Measurements from ENCODE around the gene MEX3D.

The MEX3D gene

DNA sequence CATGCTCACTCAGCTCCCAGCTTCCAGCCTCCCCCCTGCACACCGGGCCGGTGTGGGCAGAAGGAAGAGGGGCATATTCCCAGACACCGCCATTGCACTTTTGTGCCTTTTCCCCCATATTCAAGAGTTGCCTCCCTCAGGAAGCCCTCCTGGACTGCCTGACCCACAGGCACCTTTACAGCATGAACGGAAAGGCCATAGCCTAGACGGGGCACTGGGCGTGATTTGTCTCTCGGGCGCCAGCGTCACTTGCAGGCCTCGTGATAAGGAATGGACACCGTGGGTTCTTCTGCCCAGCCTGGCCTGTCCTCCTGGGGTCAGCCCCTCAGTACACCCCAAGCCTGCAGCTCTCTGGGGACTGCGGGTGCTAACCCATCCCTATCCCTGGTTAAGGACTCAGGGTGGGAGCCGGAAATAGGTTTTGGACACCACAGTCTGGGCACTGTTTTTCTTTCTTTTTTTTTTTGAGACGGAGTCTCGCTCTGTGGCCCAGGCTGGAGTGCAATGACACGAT lies 38.1 kb upstream of the MEX3D start:
- no peak for DNase-seq (ENCODE audit: low read depth)
- peak overlapping the region; percentile 74 for H3K4me3 ChIP-seq (ENCODE audit: low read length)
- TF ChIP-seq, protein P1, sequence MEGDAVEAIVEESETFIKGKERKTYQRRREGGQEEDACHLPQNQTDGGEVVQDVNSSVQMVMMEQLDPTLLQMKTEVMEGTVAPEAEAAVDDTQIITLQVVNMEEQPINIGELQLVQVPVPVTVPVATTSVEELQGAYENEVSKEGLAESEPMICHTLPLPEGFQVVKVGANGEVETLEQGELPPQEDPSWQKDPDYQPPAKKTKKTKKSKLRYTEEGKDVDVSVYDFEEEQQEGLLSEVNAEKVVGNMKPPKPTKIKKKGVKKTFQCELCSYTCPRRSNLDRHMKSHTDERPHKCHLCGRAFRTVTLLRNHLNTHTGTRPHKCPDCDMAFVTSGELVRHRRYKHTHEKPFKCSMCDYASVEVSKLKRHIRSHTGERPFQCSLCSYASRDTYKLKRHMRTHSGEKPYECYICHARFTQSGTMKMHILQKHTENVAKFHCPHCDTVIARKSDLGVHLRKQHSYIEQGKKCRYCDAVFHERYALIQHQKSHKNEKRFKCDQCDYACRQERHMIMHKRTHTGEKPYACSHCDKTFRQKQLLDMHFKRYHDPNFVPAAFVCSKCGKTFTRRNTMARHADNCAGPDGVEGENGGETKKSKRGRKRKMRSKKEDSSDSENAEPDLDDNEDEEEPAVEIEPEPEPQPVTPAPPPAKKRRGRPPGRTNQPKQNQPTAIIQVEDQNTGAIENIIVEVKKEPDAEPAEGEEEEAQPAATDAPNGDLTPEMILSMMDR (conservative IDR thresholded peaks at IDR 0.05; ENCODE audit: low read depth, low read length) = no peak

DNA sequence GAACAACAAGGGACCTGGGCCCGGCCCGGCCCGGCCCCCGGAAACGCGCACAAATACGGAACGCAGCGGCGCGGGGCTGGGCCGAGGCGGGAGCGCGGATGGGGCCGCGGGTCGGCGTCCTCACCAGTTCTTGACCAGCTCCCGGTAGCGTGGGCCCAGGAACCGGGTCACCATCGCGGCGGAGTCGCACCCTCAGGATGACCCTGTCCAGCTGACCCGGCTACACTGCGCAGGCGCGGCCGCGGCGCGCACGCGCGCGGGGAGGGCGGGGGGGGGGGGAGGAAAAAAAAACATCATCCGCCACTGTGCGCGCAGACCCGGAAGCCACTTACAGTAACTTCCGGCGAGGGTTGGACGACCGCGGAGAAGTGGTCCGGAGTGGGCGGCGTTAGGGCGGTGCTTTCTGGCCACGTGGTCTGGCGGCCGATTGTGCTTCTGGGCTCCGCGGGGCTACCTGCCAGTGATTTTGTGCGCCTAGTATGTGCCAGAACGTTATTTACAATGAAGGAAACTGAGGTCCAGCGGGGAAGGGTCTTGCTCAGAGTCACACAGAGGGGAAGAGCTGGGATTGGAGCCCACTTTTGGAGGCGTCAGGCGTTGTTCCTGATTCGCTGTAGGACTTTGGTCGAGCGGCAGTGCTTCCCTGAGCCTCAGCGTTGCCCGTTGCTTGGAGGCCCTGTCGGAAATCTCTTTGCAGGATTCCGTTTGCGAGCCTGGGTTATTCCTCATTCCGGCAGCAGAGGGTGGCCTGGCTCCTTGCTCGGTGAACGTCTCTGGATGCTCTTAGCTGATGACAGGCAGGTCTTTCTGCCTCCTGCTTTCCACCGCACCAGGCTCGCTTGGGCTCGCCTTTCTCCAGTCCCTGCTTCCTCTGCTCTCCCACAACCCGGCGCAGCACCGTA lies 37.4 kb upstream of the MEX3D start, which contains the start of gene UQCR11:
UQCR11 (minus strand) TSS at position 227 of the 902 bp plus-strand sequence; CDS start at position 174, 53 bp downstream.
- peak within 1 kb of the TSS; percentile 74 for H3K4me3 ChIP-seq (ENCODE audit: low read length)
- peak; percentile 91 for DNase-seq (ENCODE audit: low read depth)
- TF ChIP-seq, protein P1 (conservative IDR thresholded peaks at IDR 0.05; ENCODE audit: low read depth, low read length) = peak; percentile 66

DNA sequence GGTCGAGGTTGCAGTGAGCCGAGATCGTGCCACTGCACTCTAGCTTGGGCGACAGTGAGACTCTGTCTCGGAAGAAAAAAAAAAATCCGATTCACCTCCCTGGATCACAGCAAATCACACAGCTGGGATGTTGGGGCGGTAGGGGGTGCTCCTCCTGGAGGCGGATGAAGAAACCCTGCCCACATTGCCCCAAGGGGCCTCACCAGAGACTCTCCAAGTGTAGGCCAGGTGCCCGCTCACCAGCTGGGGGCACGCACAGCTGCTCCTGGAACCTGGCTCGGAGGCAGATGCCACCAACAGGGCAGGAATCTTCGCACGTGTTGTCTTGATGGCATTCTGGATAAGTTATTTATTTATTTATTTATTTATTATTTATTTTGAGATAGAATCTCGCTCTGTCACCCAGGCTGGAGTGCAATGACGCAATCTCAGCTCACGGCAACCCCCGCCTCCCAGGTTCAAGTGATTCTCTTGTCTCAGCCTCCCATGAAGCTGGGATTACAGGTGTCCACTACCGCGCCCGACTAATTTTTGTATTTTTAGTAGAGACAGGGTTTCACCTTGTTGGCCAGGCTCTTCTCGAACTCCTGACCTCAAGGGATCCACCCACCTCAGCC lies 34.1 kb upstream of the MEX3D start:
- TF ChIP-seq, protein P1 (conservative IDR thresholded peaks at IDR 0.05; ENCODE audit: low read depth, low read length) = no peak
- no peak for DNase-seq (ENCODE audit: low read depth)

DNA sequence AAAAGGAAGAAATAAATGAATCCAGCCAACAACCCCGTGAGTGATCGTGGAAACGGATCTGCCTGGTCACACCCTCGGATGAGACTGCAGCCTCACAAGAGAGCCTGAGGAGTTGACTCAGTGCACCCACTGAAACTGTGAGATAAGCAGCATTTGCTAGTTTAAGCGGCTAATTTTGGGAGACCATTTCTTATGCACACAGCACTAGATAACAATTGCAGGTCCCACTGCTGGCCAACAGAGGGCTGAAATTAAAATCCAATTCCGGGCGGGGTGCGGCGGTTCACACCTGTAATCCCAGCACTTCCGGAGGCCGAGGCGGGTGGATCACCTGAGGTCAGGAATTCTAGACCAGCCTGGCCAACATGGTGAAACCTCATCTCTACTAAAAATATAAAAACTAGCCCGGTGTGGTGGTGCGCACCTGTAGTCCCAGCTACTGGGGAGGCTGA lies 33.5 kb upstream of the MEX3D start:
- TF ChIP-seq, protein P1 (conservative IDR thresholded peaks at IDR 0.05; ENCODE audit: low read depth, low read length) = peak; percentile 26
- DNase-seq (ENCODE audit: low read depth) = no peak
- H3K4me3 ChIP-seq (ENCODE audit: low read length) = no peak overlapping the region

More for the DNA sequence above, 34.1 kb upstream of the MEX3D start:
- no peak overlapping the region for H3K4me3 ChIP-seq (ENCODE audit: low read length)

DNA sequence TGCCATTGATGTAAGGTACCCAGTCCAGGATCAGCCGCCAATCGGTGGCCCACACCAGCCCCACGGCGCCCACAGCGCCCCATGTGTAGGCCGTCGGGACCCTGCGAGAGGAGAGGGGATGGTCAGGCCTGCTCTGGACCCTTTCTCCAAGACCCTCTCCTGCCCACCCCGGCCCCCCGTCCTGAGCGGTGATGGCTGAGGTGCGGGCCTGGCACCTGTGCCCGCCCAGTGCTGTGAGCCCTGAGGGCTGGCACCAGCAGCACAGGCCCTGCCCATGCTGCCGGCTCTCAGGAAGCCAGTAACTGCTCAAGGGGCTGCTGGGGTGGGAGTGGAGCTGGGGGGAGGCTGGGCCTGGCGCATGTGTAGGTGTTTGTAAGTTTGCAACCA lies 31.3 kb upstream of the MEX3D start:
- no peak overlapping the region for H3K4me3 ChIP-seq (ENCODE audit: low read length)
- DNase-seq (ENCODE audit: low read depth) = no peak
- TF ChIP-seq, protein P1 (conservative IDR thresholded peaks at IDR 0.05; ENCODE audit: low read depth, low read length) = no peak

DNA sequence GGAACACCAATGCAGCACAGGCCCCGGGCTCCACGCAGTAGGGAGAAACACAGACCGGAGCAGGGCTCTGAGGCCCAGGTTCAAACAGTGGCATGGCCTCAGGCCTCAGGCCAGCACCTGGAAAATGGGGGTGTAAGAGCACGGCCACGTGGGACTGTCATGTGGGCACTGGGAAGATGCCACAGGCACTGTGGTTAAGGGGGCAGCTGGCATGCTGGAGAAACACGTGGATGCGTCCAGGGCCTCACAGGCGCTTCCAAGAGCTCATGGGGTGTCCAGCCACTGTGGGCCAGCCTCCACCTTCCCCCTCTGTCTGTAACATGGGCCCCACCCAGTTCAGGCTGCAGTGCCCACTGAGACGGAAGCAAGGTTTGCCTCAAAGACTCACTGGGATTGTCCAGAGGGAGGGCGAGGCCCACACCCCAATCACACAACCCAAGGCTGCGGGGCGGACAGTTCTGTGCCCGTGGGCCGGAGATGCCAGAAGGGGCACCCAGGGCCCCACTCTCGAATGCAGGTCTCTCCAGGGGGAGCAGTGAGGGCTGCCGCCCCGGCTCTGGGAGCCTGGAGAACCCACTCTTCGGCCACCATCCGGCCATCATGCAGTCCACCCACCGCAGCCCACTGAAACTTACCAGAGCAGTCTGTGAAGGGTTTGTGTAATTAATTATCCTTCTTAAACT lies 30.8 kb upstream of the MEX3D start:
- TF ChIP-seq, protein P1 (conservative IDR thresholded peaks at IDR 0.05; ENCODE audit: low read depth, low read length) = no peak
- H3K4me3 ChIP-seq (ENCODE audit: low read length) = no peak overlapping the region

More for the DNA sequence above, 30.8 kb upstream of the MEX3D start:
- DNase-seq (ENCODE audit: low read depth) = no peak

All from retinal pigment epithelial cell (primary cell).